Dedifferentiated amniotic fluid mesenchymal stem cell (primary cell): ENCODE data around the gene STAG1.
A peak's percentile ranks its signal among the peaks of the same experiment; 100 is the strongest.

Experiments used
- DNase-seq: peaks from one replicate; pipeline ENCODE4 v3.0.0-alpha.2; 2016; ENCODE audit errors: extremely low spot score

Gene STAG1

GRCh38 chr3:136332776-136333175 lies 419.4 kb downstream of the STAG1 start:
- DNase-seq = peak; percentile 28

GRCh38 chr3:136332302-136332701 lies 419.9 kb downstream of the STAG1 start:
- no peak for DNase-seq

GRCh38 chr3:136330900-136331299 lies 421.3 kb downstream of the STAG1 start:
- DNase-seq = no peak

GRCh38 chr3:136329593-136329992 lies 422.6 kb downstream of the STAG1 start:
- no peak for DNase-seq

GRCh38 chr3:136327671-136328070 lies 424.5 kb downstream of the STAG1 start:
- no peak for DNase-seq

GRCh38 chr3:136326316-136326715 lies 425.9 kb downstream of the STAG1 start:
- DNase-seq = no peak

- DNase-seq = no peak
Observed at GRCh38 chr3:136311968-136312367, 440.2 kb downstream of the STAG1 start.

GRCh38 chr3:136311261-136311660 lies 440.9 kb downstream of the STAG1 start:
- no peak for DNase-seq

GRCh38 chr3:136305879-136306278 lies 446.3 kb downstream of the STAG1 start:
- peak; percentile 19 for DNase-seq

GRCh38 chr3:136300444-136300843 lies 451.7 kb downstream of the STAG1 start:
- no peak for DNase-seq

GRCh38 chr3:136297826-136298225 lies 454.4 kb downstream of the STAG1 start:
- DNase-seq = no peak

- no peak for DNase-seq
Observed at GRCh38 chr3:136296960-136297359, 455.2 kb downstream of the STAG1 start.

GRCh38 chr3:136294176-136294575 lies 458.0 kb downstream of the STAG1 start:
- no peak for DNase-seq

GRCh38 chr3:136293279-136293678 lies 458.9 kb downstream of the STAG1 start:
- DNase-seq = no peak

- no peak for DNase-seq
Observed at GRCh38 chr3:136292500-136292899, 459.7 kb downstream of the STAG1 start.

GRCh38 chr3:136291302-136291701 lies 460.9 kb downstream of the STAG1 start:
- no peak for DNase-seq
